GM10248 (cell line): ENCODE measurements around the gene ZMIZ1.

ENCODE experiments used
- CTCF ChIA-PET: fragments of 300-600 bp; sonication (Branson Sonifier 250); formaldehyde crosslinking; extraction: SDS; loops from one replicate; lab custom pipeline; 2021; ENCODE audit warnings: antibody characterized with exemption; lab: Yijun Ruan, JAX
- POLR2A ChIA-PET: fragments of 350-650 bp; sonication (Branson Sonifier 250); formaldehyde crosslinking; extraction: SDS; loops from one replicate; lab custom pipeline; 2020; ENCODE audit warnings: antibody characterized with exemption; lab: Yijun Ruan, JAX
- DNase-seq: peaks from one replicate; pipeline ENCODE4 v3.0.0; 2012; ENCODE audit errors: extremely low spot score
- CTCF ChIP-seq: IDR thresholded peaks from 2 replicates; pipeline ENCODE4 v1.5.1; 2012; ENCODE audit warnings: mild to moderate bottlenecking, low read depth; ENCODE audit errors: extremely low read depth, missing control alignments, control extremely low read depth

The ZMIZ1 gene

GRCh38 chr10:79235765-79236432, 167.1 kb downstream of the ZMIZ1 start:
- CTCF ChIA-PET, result interaction anchor here (0.6 to 2.1 kb wide), 5 partner anchors 10 to 41 kb away, joined by 3 to 7 read pairs (median 4); no protein-coding TSS in a partner anchor
- POLR2A ChIA-PET, result no interaction called here
- no peak for DNase-seq
- no peak for TF ChIP-seq CTCF

DNA sequence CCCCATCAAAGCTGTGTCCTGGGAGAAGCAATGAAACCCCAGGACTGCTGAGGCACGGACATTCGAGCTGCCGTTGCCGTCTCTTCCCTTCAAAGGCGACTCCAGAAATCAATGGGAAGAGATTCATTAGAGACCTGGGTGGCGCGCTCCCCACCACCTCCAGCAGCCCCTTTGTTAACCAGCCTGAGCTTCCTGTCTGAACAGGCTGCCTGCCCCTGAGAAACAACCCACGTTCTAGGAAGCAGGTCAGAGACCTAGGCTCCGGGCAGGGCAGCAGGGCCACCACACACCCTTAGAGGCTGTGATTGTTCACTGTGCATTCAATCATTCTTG, 167.6 kb downstream of the ZMIZ1 start:
- ChIA-PET CTCF (interaction anchor here (0.6 to 2.1 kb wide), 4 partner anchors 10 to 42 kb away, joined by 3 to 7 read pairs (median 6); no protein-coding TSS in a partner anchor), POLR2A (no interaction called here)
- no peak for TF ChIP-seq CTCF
- no peak for DNase-seq

- no peak for DNase-seq
- CTCF ChIA-PET, result no interaction called here
- POLR2A ChIA-PET, result no interaction called here
- no peak for TF ChIP-seq CTCF
Observed at GRCh38 chr10:79237454-79238157, 168.8 kb downstream of the ZMIZ1 start.

DNA sequence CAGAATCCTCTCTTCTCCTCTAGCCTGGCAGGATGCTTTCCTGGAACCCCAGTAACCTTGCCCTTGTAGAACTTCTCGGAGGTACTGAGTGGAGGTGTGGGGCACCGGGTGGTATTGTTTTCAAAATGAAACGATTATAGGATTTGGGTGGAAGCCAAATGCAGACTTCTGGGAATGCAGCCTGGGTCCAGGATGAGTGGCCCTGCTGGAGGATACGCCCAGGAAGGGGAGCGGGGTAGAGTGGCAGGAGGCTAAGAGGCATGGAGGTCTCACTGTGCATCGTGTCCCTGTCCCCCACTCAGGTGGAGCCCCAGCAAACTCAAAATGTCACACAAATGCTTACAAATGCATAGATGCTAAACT, 169.4 kb downstream of the ZMIZ1 start:
- no peak for DNase-seq
- ChIA-PET POLR2A (interaction anchor here (0.6 kb wide), 1 partner anchor 18 kb away, joined by 3 read pairs; no protein-coding TSS in a partner anchor), CTCF (interaction anchor here (0.8 to 2.7 kb wide), 5 partner anchors 9 to 1191 kb away, joined by 3 to 9 read pairs (median 5); no protein-coding TSS in a partner anchor)
- TF ChIP-seq CTCF, result no peak

DNA sequence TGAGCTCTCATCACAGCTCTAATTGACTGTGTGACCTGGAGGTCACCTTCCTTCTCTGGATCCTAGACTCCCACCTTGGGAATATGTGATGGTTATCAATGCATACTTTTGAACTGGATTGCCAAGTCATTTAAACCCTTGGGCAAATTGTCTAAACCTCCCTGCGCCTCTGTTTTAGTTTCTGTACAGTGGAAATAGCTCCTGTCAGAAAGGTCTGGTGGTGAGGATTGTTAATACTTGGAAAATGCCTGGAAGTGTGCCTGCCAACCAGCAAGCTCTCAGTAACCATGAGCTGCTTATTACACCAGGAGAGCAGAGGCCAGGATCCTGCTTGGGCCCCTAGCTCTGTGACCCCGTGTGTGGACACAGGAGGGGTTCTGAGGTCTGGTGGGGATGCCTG, 169.8 kb downstream of the ZMIZ1 start:
- no peak for DNase-seq
- ChIA-PET CTCF (interaction anchor here (0.8 to 2.7 kb wide), 6 partner anchors 9 to 1191 kb away, joined by 3 to 9 read pairs (median 4); no protein-coding TSS in a partner anchor), POLR2A (interaction anchor here (0.6 to 1.3 kb wide), 2 partner anchors 12 to 18 kb away, joined by 3 to 4 read pairs; no protein-coding TSS in a partner anchor)
- no peak for TF ChIP-seq CTCF

GRCh38 chr10:79239275-79239779, 170.6 kb downstream of the ZMIZ1 start:
- POLR2A ChIA-PET, result interaction anchor here (0.6 to 1.3 kb wide), 2 partner anchors 11 to 13 kb away, joined by 3 to 4 read pairs; no protein-coding TSS in a partner anchor
- no peak for TF ChIP-seq CTCF

More at GRCh38 chr10:79239275-79239779, 170.6 kb downstream of the ZMIZ1 start:
- CTCF ChIA-PET, result interaction anchor here (1.1 to 2.7 kb wide), 4 partner anchors 10 to 1192 kb away, joined by 3 to 9 read pairs (median 6); no protein-coding TSS in a partner anchor
- no peak for DNase-seq
